ENCODE measurements around the gene TEC.

- TF ChIP-seq CTCF (conservative IDR thresholded peaks at IDR 0.05) (no peak), ZFX (IDR thresholded peaks at IDR 0.05) (no peak)
Measured at GRCh38 chr4:48156423-48156822, 113.2 kb downstream of the TEC start.

Data from C4-2B (cell line).